ENCODE results near the gene DUSP12. TPM values are rescaled to one million over a fixed set of nuclear protein-coding genes. Genes with fewer than 3 reads are reported as not detected.

DUSP12 gene
- total and polyA plus RNA-seq, 3 donors from 2014 or later: 21.8 to 31.8 (median 23.6) TPM

DNA sequence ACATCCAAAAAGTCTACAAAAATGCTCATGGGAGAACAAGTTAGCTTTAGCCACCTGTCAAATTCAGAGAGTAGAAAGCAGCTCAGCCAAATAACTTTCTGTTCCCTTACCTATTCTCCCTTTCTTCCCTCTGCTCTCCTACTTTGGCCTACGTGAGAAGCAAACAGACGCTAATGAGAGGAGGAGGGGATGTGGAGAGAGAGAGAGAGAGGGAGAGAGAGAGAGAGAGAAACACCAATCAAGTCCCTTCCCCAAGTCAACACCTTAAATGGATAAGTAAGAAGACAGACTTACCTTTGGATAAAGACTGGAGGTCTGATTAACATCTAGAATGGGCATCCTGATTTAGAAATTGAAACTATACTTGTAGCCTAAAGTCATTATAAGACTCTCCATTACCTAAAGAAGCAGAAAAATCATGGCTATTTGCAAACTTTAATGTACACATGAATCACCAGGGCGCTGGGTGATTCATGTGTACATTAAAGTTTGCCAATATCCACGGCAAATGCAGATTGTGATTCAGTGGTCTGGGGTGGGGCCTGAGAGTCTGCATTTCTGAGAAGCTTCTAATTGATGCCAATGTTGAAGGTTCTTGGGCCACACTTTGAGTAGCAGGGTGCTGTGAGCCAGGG lies 13.1 kb upstream of the DUSP12 start:
- no peak for DNase-seq
- intact Hi-C loops (cut with DNase I; ENCODE audit: low total_unique reads): no loop called here
- H3K36me3 ChIP-seq (ENCODE audit: low read depth, missing control alignments): no peaks in the 10 kb centered on the region
- H3K27me3 ChIP-seq: no peaks in the 10 kb centered on the region
- 74 to 77% methylated on average over 4 of the region's 4 CpGs for WGBS, 2 donors
- no peak overlapping the region for H3K4me3 ChIP-seq
- H3K27ac ChIP-seq: no peak overlapping the region
- no peaks in the 10 kb centered on the region for H3K9me3 ChIP-seq
- H3K4me1 ChIP-seq: no peaks in the 10 kb centered on the region
- no peak for TF ChIP-seq POLR2A (IDR thresholded peaks at IDR 0.05)
- TF ChIP-seq, protein P1, sequence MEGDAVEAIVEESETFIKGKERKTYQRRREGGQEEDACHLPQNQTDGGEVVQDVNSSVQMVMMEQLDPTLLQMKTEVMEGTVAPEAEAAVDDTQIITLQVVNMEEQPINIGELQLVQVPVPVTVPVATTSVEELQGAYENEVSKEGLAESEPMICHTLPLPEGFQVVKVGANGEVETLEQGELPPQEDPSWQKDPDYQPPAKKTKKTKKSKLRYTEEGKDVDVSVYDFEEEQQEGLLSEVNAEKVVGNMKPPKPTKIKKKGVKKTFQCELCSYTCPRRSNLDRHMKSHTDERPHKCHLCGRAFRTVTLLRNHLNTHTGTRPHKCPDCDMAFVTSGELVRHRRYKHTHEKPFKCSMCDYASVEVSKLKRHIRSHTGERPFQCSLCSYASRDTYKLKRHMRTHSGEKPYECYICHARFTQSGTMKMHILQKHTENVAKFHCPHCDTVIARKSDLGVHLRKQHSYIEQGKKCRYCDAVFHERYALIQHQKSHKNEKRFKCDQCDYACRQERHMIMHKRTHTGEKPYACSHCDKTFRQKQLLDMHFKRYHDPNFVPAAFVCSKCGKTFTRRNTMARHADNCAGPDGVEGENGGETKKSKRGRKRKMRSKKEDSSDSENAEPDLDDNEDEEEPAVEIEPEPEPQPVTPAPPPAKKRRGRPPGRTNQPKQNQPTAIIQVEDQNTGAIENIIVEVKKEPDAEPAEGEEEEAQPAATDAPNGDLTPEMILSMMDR (IDR thresholded peaks at IDR 0.05): no peak

DNA sequence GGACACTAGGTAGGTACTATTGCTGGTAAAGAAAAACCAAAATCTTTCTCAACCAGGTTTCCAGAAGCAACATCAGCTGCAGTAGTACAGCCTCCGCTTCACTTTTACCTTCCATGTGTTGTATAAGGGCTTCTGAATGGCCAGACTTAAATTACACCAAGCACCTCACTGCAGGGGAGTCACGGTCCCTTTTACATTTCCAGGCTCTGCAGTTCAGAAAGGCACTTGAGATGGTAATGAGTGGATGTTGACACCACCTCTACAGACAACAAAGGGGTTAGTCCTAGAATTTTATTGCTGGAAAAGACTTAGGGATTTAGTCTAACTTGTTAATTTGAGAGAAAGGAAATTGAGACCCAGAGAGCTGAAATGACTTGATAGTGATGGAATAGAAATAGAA lies 12.0 kb upstream of the DUSP12 start:
- intact Hi-C loops (cut with DNase I; ENCODE audit: low total_unique reads): no loop called here
- H3K4me3 ChIP-seq: no peak overlapping the region
- TF ChIP-seq, protein P1 (IDR thresholded peaks at IDR 0.05): no peak
- TF ChIP-seq POLR2A (IDR thresholded peaks at IDR 0.05): no peak
- H3K27me3 ChIP-seq: no peaks in the 10 kb centered on the region
- H3K36me3 ChIP-seq (ENCODE audit: low read depth, missing control alignments): no peaks in the 10 kb centered on the region
- 74 to 84% methylated on average over 2 of the region's 2 CpGs for WGBS, 2 donors
- DNase-seq: no peak
- H3K9me3 ChIP-seq: no peaks in the 10 kb centered on the region
- no peaks in the 10 kb centered on the region for H3K4me1 ChIP-seq
- H3K27ac ChIP-seq: no peak overlapping the region

DNA sequence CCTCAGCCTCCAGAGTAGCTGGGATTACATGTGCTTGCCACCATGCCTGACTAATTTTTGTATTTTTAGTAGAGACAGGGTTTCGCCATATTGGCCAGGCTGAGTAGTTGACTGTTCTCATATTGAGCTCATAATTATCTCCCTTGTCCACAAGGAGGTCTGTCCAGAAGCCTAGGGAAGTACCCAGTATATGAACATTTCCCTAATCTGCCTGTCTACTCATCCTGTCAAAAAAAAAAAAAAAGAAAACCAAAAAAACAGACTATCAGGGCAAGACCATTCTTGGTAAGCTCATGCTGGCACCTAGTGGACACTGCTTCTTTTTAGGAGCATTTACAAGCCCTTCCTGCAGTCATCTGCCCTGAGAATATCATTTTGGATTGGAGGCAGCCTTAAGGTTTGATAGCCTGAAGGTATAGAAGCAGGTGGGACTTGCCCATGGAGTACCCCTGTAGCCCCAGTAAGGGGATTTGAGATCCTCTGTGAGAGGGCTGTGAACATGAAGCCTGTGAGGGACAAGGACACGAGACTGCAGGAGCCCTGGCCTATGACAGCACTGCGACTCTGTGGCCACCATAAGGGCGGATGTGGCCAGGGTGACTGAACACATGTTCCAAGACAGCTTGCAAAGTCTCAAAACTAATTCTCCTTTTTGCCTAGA lies 10.8 kb upstream of the DUSP12 start:
- Histone ChIP-seq H3K36me3 (ENCODE audit: low read depth, missing control alignments) (no peaks in the 10 kb centered on the region), H3K4me1 (no peaks in the 10 kb centered on the region), H3K27me3 (no peaks in the 10 kb centered on the region), H3K9me3 (no peaks in the 10 kb centered on the region), H3K27ac (no peak overlapping the region), H3K4me3 (no peak overlapping the region)
- 77 to 100% methylated on average over 4 of the region's 4 CpGs for WGBS, 2 donors
- TF ChIP-seq POLR2A (IDR thresholded peaks at IDR 0.05): no peak
- TF ChIP-seq, protein P1 (IDR thresholded peaks at IDR 0.05): peak in 2 of 3 experiments; percentile 12 to 16
- peak; percentile 58 for DNase-seq
- intact Hi-C loops (cut with DNase I; ENCODE audit: low total_unique reads): no loop called here

DNA sequence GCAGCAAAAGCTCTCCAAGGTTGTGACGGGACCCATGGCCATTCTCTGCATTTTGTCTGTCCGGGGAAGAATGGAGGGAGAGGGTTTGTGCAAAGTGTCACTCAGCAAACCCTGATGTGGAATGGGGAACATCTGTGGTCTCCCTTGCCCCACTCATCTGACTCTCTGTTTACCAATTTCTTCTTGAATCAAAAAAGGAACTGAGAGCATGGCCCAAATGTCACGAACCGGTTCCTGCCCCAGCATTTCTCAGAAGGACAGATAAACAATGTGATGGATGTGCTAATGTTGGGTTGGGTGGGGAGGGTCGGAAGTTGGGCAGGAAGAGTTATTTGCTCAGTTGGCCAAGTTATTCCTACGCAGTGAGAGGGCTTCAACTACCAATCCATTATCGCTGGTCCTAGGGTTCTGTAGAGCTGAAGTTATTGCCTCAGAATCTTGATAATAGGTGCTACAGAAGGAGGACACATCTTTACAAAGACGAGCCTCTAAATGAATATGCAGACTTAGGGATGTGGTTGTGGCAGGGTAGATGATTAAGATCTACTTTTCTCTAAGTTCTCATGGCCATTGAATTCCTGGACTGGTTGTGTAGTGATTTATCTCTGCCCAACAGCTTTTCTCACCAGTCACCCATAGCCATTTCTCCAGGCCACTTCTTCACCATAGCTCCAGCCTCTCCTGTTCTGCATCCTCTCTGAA lies 9.6 kb upstream of the DUSP12 start:
- peak; percentile 44 for DNase-seq
- Histone ChIP-seq H3K4me1 (no peaks in the 10 kb centered on the region), H3K36me3 (ENCODE audit: low read depth, missing control alignments) (no peaks in the 10 kb centered on the region), H3K4me3 (no peak overlapping the region), H3K9me3 (no peaks in the 10 kb centered on the region), H3K27ac (no peak overlapping the region), H3K27me3 (no peaks in the 10 kb centered on the region)
- intact Hi-C loops (cut with DNase I; ENCODE audit: low total_unique reads): no loop called here
- TF ChIP-seq POLR2A (IDR thresholded peaks at IDR 0.05): no peak
- TF ChIP-seq, protein P1 (IDR thresholded peaks at IDR 0.05): no peak
- WGBS, 2 donors: 78 to 81% methylated on average over 8 of the region's 8 CpGs

Data from testis (tissue), 3 donors.